Measurements from ENCODE around the gene RAB11FIP4. TPM values are rescaled to one million over a fixed set of nuclear protein-coding genes. Genes with fewer than 3 reads are reported as not detected.

The RAB11FIP4 gene
- total RNA-seq, 1 donor from 2014 or later = 32.4 TPM

DNA sequence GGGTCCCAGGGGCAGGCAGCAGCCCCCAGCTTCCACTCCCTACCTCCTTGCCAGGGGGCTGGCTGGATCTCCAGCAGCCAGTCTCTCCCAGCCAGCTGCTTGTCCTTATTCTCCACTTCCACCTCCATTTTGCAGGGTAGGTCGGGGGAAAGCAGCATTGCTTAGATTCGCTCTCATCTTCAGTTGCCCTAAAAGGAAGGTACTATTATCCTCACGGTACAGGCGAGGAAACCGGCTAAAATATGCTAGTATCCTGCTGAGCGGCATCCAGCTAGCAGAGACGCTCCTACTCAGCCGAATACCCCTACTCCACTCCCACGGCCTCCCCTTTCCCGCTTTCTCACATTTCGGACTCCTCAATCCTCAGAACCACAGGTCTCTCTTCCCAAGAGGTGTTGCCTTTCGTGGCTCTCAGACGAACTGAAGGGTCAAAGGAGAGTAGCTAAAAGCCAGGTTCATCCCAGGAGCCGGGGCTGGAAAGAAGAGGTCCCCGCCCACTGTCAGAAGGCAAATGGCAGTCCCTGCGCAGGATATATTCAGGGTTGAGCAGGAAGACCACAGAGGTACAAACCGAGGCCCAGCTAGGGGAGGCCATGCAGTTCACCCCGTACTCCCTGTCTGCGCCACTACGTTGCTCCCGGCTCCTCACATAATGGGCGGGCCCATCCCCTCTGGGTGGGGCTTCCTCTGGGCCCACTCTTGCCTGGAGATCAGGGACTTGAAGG is 1.7 kb upstream of the RAB11FIP4 start:
- Mint-ChIP-seq H3K27ac (no peak overlapping the region), H3K4me1 (ENCODE audit: unreplicated experiment) (peaks cover 11% of the 10 kb centered on the region), H3K27me3 (peaks cover 52% of the 10 kb centered on the region)

DNA sequence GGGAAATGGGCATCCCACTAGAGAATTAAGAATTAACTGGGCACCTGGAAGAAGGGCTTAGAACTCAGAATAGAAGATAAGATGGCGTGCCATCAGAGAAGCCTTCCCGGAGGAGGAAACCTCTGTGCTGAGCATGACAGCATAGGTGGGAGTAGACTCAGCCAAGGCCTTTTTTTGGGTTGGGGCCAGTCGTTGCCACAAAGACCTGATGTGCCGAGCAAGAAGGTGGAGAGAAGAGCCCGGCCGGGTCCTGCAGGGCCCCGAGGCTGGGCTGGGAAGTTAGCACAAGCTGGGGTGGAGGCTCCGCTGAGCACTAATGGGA is 1.1 kb upstream of the RAB11FIP4 start:
- no peaks in the 10 kb centered on the region for H3K36me3 Mint-ChIP-seq
- H3K9me3 Mint-ChIP-seq = no peaks in the 10 kb centered on the region
- DNase-seq (ENCODE audit: extremely low spot score, unreplicated experiment) = no peak
- H3K4me3 Mint-ChIP-seq = peak overlapping the region; percentile 83
- H3K27ac Mint-ChIP-seq = peak overlapping the region; percentile 53
- no peak for TF ChIP-seq CTCF (conservative IDR thresholded peaks at IDR 0.05)
- peaks cover 11% of the 10 kb centered on the region for H3K4me1 Mint-ChIP-seq (ENCODE audit: unreplicated experiment)
- H3K27me3 Mint-ChIP-seq = peaks cover 55% of the 10 kb centered on the region

More for the DNA sequence above, 1.7 kb upstream of the RAB11FIP4 start:
- Mint-ChIP-seq H3K9me3 (no peaks in the 10 kb centered on the region), H3K36me3 (no peaks in the 10 kb centered on the region), H3K4me3 (peak overlapping the region; percentile 83)
- peak; percentile 27 for TF ChIP-seq CTCF (conservative IDR thresholded peaks at IDR 0.05)
- peak; percentile 57 for DNase-seq (ENCODE audit: extremely low spot score, unreplicated experiment)

- H3K36me3 Mint-ChIP-seq = no peaks in the 10 kb centered on the region
- H3K9me3 Mint-ChIP-seq = no peaks in the 10 kb centered on the region
- peak overlapping the region; percentile 53 for H3K27ac Mint-ChIP-seq
- TF ChIP-seq CTCF (conservative IDR thresholded peaks at IDR 0.05) = no peak
- peak overlapping the region; percentile 83 for H3K4me3 Mint-ChIP-seq
- peaks cover 58% of the 10 kb centered on the region for H3K27me3 Mint-ChIP-seq
- peaks cover 11% of the 10 kb centered on the region for H3K4me1 Mint-ChIP-seq (ENCODE audit: unreplicated experiment)
- DNase-seq (ENCODE audit: extremely low spot score, unreplicated experiment) = peak; percentile 67
Observed at GRCh38 chr17:31390748-31391495, 553 bp upstream of the RAB11FIP4 start.

DNA sequence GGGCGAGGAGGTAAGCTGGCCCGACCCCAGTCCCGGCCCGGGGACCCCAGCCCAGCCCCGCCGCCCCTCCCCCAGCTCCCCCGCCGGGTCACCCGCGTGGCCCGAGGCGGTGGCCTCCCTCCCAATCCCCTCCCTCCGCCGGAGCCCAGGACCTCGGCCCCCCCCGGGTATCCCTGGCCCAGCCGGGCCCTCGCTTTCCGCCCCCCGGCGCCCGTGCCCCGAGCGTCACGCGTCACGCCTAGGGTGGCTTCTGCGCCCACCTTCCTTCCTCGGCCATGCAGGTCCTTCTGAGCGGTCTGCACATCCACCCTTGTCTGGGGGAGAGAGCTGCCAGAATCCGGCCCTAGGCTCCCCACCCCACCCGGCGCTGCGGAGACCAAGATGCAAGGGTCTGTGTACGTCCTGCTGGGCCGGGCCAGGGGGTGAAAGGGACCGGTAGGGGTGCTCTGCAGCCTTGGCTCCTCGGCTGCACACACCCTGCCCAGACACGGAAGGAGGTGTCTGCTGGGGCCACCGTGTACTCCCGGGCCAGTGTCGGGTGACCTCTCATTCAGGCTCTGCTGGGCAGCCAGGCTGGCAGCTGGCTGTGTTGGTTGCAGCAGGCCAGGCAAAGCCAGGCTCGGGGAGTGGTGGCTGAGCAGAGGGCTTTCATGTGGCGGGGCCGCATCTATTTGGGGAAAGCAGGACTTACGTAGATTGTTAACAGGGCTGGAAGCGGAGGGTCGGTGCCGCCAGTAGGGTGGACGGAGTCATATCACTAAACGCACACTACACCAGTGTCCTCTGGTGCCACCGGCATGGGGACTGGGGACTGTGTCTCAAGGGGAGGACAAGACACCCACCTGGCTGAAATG is 754 bp downstream of the RAB11FIP4 start:
- H3K27me3 Mint-ChIP-seq = peaks cover 66% of the 10 kb centered on the region
- no peak overlapping the region for H3K27ac Mint-ChIP-seq
- peaks cover 11% of the 10 kb centered on the region for H3K4me1 Mint-ChIP-seq (ENCODE audit: unreplicated experiment)
- no peaks in the 10 kb centered on the region for H3K9me3 Mint-ChIP-seq
- DNase-seq (ENCODE audit: extremely low spot score, unreplicated experiment) = peak; percentile 71
- H3K4me3 Mint-ChIP-seq = peak overlapping the region; percentile 74
- no peaks in the 10 kb centered on the region for H3K36me3 Mint-ChIP-seq
- no peak for TF ChIP-seq CTCF (conservative IDR thresholded peaks at IDR 0.05)

DNA sequence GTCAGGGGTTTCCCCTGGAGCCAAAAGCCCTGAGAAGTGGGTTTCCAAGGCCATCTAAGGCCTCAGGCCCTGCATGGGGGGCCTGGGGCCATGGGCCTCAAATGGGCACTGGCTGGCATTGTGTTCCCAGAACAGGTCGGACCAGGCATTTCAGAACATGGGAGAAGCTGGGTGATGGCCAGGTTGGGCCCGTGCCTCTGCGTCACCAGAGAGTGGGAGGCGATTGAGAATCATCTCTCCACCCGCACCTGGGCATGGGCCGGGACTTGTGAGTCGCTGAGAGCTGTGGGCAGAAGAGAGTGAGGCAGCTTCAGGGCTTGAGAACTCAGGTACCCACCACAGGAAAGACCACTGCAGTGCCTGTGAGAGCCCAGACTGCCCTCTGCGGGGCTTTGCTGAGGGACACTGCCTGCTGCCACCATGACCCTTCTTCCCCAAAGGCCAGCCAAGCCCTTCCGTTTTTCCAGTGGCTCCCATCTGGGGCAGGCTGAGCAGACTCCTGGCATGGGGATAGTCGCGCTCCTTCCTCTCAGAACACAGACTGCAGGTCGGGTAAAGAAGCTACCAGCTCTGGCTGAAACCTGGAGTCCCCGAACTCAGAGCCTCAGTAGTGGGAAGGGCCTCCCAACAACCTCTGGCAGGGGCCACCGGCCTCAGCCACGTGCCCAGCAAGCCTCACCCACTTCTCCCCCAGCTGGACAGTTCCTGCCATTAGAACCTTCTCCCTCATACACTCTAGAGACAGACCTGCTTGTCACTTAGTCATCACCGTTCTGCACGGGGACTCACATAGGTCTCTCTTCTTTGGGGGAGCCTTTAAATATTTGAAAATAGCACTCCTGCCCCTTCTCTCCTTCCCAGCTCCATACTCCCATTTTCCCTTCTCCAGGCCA is 1.6 kb downstream of the RAB11FIP4 start:
- H3K27ac Mint-ChIP-seq = no peak overlapping the region
- H3K27me3 Mint-ChIP-seq = peaks cover 65% of the 10 kb centered on the region
- no peak for TF ChIP-seq CTCF (conservative IDR thresholded peaks at IDR 0.05)
- DNase-seq (ENCODE audit: extremely low spot score, unreplicated experiment) = peak; percentile 58
- peak overlapping the region; percentile 74 for H3K4me3 Mint-ChIP-seq
- no peaks in the 10 kb centered on the region for H3K9me3 Mint-ChIP-seq
- H3K4me1 Mint-ChIP-seq (ENCODE audit: unreplicated experiment) = peaks cover 11% of the 10 kb centered on the region
- H3K36me3 Mint-ChIP-seq = no peaks in the 10 kb centered on the region
